T-cell (primary cell): ENCODE data around the gene PCDHGB1. TPM values are rescaled to one million over a fixed set of nuclear protein-coding genes. Genes with fewer than 3 reads are reported as not detected.

Experiments used
- ATAC-seq, 4 experiments: fragments of 200-7000 bp in 3 of 4; fragments of 150-1000 bp in 1 of 4; cut with Tn5 transposase; replicated peaks in 1 of 4; 1 replicate in 3 of 4; 2 replicates in 1 of 4; pipeline ENCODE4 v1.10.0; 2021; ENCODE audit warnings: moderate library complexity in 3 of 4, mild to moderate bottlenecking in 2 of 4, moderate number of reproducible peaks in 1 of 4
- CTCF ChIA-PET, 2 donors: fragments of 300-600 bp; sonication (Branson Sonifier 250); formaldehyde crosslinking; loops; one replicate each; lab custom pipeline; 2022; ENCODE audit warnings: antibody characterized with exemption in 2 of 2; lab: Charles Lee
- POLR2A ChIA-PET, 2 donors: fragments of 300-600 bp; sonication (Branson Sonifier 250); formaldehyde crosslinking; loops; one replicate each; lab custom pipeline; 2022; ENCODE audit warnings: antibody characterized with exemption in 2 of 2; lab: Charles Lee
- DNase-seq, 35 experiments: peaks; one replicate each; pipeline versions ENCODE4 v3.0.0 to v3.0.0-alpha.2; 2013 to 2023
- H3K27ac ChIP-seq: one replicate; pipeline ENCODE4 v1.5.1; 2013; ENCODE audit warnings: low read length
- H3K27me3 ChIP-seq, 2 experiments: replicated peaks in 1 of 2; 1 replicate in 1 of 2; 2 replicates in 1 of 2; pipeline versions ENCODE4 v1.6.1 to v1.7.0; 2013; ENCODE audit warnings: low read length in 1 of 2, mixed read lengths in 1 of 2; ENCODE audit not compliant: control insufficient read depth in 2 of 2, insufficient read depth in 2 of 2; ENCODE audit errors: extremely low read depth in 1 of 2
- H3K36me3 ChIP-seq, 2 donors: 1 replicate in 1 of 2; 2 replicates in 1 of 2; pipeline versions ENCODE4 v1.6.1 to v1.7.0; 2013; ENCODE audit warnings: low read length in 1 of 2; ENCODE audit not compliant: control insufficient read depth in 2 of 2, insufficient read depth in 1 of 2; ENCODE audit errors: extremely low read depth in 1 of 2
- H3K4me1 ChIP-seq, 2 experiments: 1 replicate in 1 of 2; 2 replicates in 1 of 2; pipeline versions ENCODE4 v1.6.1 to v1.7.0; 2013; ENCODE audit warnings: low read length in 2 of 2, mixed read lengths in 1 of 2; ENCODE audit not compliant: insufficient read depth in 2 of 2, control insufficient read depth in 1 of 2; ENCODE audit errors: extremely low read depth in 1 of 2
- H3K4me3 ChIP-seq, 2 donors: 1 replicate in 1 of 2; 2 replicates in 1 of 2; pipeline versions ENCODE4 v1.5.1 to v1.7.0; 2013; ENCODE audit warnings: mild to moderate bottlenecking in 2 of 2, low read length in 1 of 2, moderate library complexity in 1 of 2; ENCODE audit not compliant: control insufficient read depth in 1 of 2; ENCODE audit errors: extremely low read depth in 1 of 2
- H3K9me3 ChIP-seq: 2 replicates; pipeline ENCODE4 v1.7.0; 2013
- H3K27ac Mint-ChIP-seq, 2 donors: one replicate each; pipeline ENCODE4 v1.8.0; 2020 to 2021; ENCODE audit warnings: mild to moderate bottlenecking in 2 of 2, mixed read lengths in 2 of 2
- H3K27me3 Mint-ChIP-seq, 2 donors: one replicate each; pipeline ENCODE4 v1.8.0; 2021 to 2022; ENCODE audit warnings: mixed read lengths in 2 of 2
- H3K36me3 Mint-ChIP-seq: one replicate; pipeline ENCODE4 v1.8.0; 2021; ENCODE audit warnings: mixed read lengths
- H3K4me1 Mint-ChIP-seq, 3 donors: one replicate each; pipeline ENCODE4 v1.8.0; 2020 to 2022; ENCODE audit warnings: mixed read lengths in 3 of 3, mild to moderate bottlenecking in 1 of 3
- H3K4me3 Mint-ChIP-seq, 3 donors: one replicate each; pipeline ENCODE4 v1.8.0; 2020 to 2022; ENCODE audit warnings: mild to moderate bottlenecking in 3 of 3, mixed read lengths in 3 of 3, moderate library complexity in 3 of 3
- H3K9me3 Mint-ChIP-seq, 3 donors: one replicate each; pipeline ENCODE4 v1.8.0; 2020 to 2022; ENCODE audit warnings: mixed read lengths in 3 of 3
- WGBS: methylation state at CpG from one replicate; pipeline ENCODE4 v1.1.5; 2013; ENCODE audit warnings: missing lambda C conversion rate; ENCODE audit not compliant: insufficient coverage; 5-methylcytosine and 5-hydroxymethylcytosine counted together
- total RNA-seq, 35 experiments: library from RNA in 6 of 35; stranded (reverse) in 6 of 35; fragments of 120-200 nt in 1 of 35; gene quantifications; one replicate each; pipeline versions ENCODE4 v1.2.1 to v1.2.4 and lab custom pipeline; 2013 to 2026

The PCDHGB1 gene
- total RNA-seq, 5 donors from 2014 or later (not counting 1 experiment from before 2014, with no cell fraction given) = 0.13 to 0.19 TPM; not detected in 3

DNA sequence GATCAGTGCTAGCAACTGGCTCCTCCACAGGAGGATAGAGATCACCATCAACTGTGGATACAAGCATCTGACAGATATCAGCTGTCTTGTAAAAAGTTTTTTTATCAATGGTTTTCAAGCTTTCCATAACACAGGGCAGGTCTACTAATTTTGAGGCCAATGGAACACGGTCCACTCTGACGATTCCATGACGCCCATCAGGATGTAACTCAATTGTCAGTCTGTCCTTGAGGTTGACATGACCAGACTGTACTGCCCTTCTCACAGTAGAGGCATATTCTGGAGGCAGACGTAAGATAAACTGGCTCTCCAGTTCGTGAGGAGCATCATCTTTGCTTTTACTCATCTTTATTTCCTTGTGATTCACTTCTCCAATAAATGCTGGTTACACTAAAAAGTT lies 30.2 kb upstream of the PCDHGB1 start:
- H3K9me3 ChIP-seq = peaks cover 31% of the 10 kb centered on the region
- H3K27ac ChIP-seq = peak overlapping the region; percentile 98
- peaks cover 56% of the 10 kb centered on the region for H3K36me3 Mint-ChIP-seq
- DNase-seq (no peak), ATAC-seq (no peak)
- CTCF ChIA-PET = interaction anchor here (0.5 to 4.8 kb wide), 29 partner anchors 10 to 604 kb away, joined by 3 to 53 read pairs (median 4); partner anchors contain the start of genes DELE1 (in 1 of the 2), HDAC3 (in 1 of the 2), PCDHB14 (in 1 of the 2) and PCDHGA1 (in 1 of the 2)
- peaks cover 31 to 36% (median 35%) of the 10 kb centered on the region in 3 donors for H3K4me1 Mint-ChIP-seq
- H3K27me3 Mint-ChIP-seq = peaks cover 1 to 2% of the 10 kb centered on the region in 2 donors
- H3K9me3 Mint-ChIP-seq = peaks cover 26 to 46% (median 43%) of the 10 kb centered on the region in 3 donors
- WGBS = 97% methylated on average over 3 of the region's 5 CpGs
- peaks cover 2 to 19% of the 10 kb centered on the region in 2 experiments for H3K4me1 ChIP-seq
- peak overlapping the region; percentile 90 to 98 for H3K4me3 ChIP-seq
- peaks cover 4 to 11% of the 10 kb centered on the region in 2 donors for H3K36me3 ChIP-seq
- H3K4me3 Mint-ChIP-seq = peak overlapping the region; percentile 97 to 99 (median 99)
- H3K27me3 ChIP-seq = no peaks in the 10 kb centered on the region
- POLR2A ChIA-PET = interaction anchor here (0.6 to 2.0 kb wide), 8 partner anchors 10 to 1017 kb away, joined by 3 to 12 read pairs (median 4); partner anchors contain the start of gene PCDHGA1 (in 1 of the 2)
- H3K27ac Mint-ChIP-seq = no peak overlapping the region

GRCh38 chr5:141320225-141321169 lies 29.4 kb upstream of the PCDHGB1 start, which contains the start of gene TAF7:
TSS of gene TAF7 (minus strand) at chr5:141320784. CDS start at chr5:141320044, 740 bp downstream.
- Mint-ChIP-seq H3K27me3 (peaks cover 2 to 3% of the 10 kb centered on the region in 2 donors), H3K4me1 (peaks cover 30 to 35% (median 33%) of the 10 kb centered on the region in 3 donors), H3K27ac (peak within 1 kb of the TSS; percentile 97 to 98), H3K9me3 (peaks cover 18 to 42% (median 35%) of the 10 kb centered on the region in 3 donors), H3K4me3 (peak within 1 kb of the TSS; percentile 97 to 99 (median 99)), H3K36me3 (peaks cover 48% of the 10 kb centered on the region)
- peak; percentile 82 to 96 (median 89) for DNase-seq
- ATAC-seq = peak; percentile 92 to 93 (median 92)
- 3% methylated on average over 54 of the region's 67 CpGs for WGBS
- Histone ChIP-seq H3K36me3 (peaks cover 4 to 11% of the 10 kb centered on the region in 2 donors), H3K4me3 (peak within 1 kb of the TSS; percentile 90 to 98), H3K9me3 (peaks cover 28% of the 10 kb centered on the region), H3K4me1 (peaks cover 2 to 19% of the 10 kb centered on the region in 2 experiments), H3K27me3 (no peaks in the 10 kb centered on the region), H3K27ac (peak within 1 kb of the TSS; percentile 98)
- ChIA-PET POLR2A (interaction anchor here (0.5 to 2.0 kb wide), 11 partner anchors 10 to 1018 kb away, joined by 3 to 12 read pairs (median 4); partner anchors contain the start of gene PCDHGA1 (in 1 of the 2)), CTCF (interaction anchor here (0.5 to 4.8 kb wide), 38 partner anchors 9 to 1961 kb away, joined by 3 to 53 read pairs (median 4); partner anchors contain the start of genes DELE1 (in 1 of the 2), HDAC3 (in 1 of the 2), PCDHB14 (in 1 of the 2) and PCDHGA1 (in 1 of the 2))

DNA sequence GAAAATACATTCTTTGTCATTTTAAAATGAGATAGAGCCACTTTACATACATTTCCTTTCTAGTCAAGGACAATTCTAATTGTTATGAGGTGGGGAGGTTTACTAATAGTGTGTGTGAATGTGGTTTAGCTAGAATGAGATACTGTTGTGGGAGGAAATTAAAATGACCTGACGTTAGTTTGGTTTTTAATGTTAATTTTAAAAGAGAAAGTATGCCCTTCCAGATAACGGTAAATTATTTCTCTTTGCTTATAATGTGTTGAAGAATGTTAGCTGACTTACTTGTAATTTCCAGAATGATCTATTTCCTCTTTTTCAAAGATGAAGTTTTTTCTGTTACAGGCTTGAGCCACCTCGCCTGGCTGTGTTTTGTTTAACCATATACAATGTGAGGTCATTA lies 27.6 kb upstream of the PCDHGB1 start:
- peaks cover 34 to 42% (median 42%) of the 10 kb centered on the region in 3 donors for H3K4me1 Mint-ChIP-seq
- peak overlapping the region in 1 of 3 donors; percentile 97 for H3K4me3 Mint-ChIP-seq
- no peak overlapping the region for H3K27ac Mint-ChIP-seq
- WGBS = no CpG with 5 or more reads among the region's 3 CpGs
- Histone ChIP-seq H3K27ac (no peak overlapping the region), H3K4me1 (peaks cover 2 to 22% of the 10 kb centered on the region in 2 experiments), H3K9me3 (peaks cover 26% of the 10 kb centered on the region), H3K36me3 (peaks cover 4 to 11% of the 10 kb centered on the region in 2 donors), H3K4me3 (no peak overlapping the region), H3K27me3 (peaks cover 0 to 9% of the 10 kb centered on the region in 2 experiments)
- ChIA-PET CTCF (interaction anchor here in 1 of 2 donors (0.6 to 4.8 kb wide), 3 partner anchors 196 to 246 kb away, joined by 3 to 53 read pairs (median 14); no protein-coding TSS in a partner anchor), POLR2A (interaction anchor here in 1 of 2 donors (0.6 kb wide), 1 partner anchor 220 kb away, joined by 3 read pairs; no protein-coding TSS in a partner anchor)
- ATAC-seq (no peak), DNase-seq (no peak)
- peaks cover 12 to 14% of the 10 kb centered on the region in 2 donors for H3K27me3 Mint-ChIP-seq
- H3K9me3 Mint-ChIP-seq = peaks cover 15 to 41% (median 35%) of the 10 kb centered on the region in 3 donors
- peaks cover 45% of the 10 kb centered on the region for H3K36me3 Mint-ChIP-seq

- peaks cover 11 to 13% (median 13%) of the 10 kb centered on the region in 3 donors for H3K4me1 Mint-ChIP-seq
- WGBS = 14% methylated on average over 19 of the region's 27 CpGs
- H3K4me3 Mint-ChIP-seq = peak overlapping the region; percentile 84 to 91 (median 86)
- peaks cover 33 to 48% of the 10 kb centered on the region in 2 donors for H3K27me3 Mint-ChIP-seq
- ATAC-seq = peak; percentile 92 to 95 (median 94)
- Histone ChIP-seq H3K9me3 (peaks cover 8% of the 10 kb centered on the region), H3K4me3 (peak overlapping the region; percentile 45 to 50), H3K27ac (peak overlapping the region; percentile 3), H3K27me3 (peaks cover 6 to 29% of the 10 kb centered on the region in 2 experiments), H3K4me1 (peaks cover 0 to 8% of the 10 kb centered on the region in 2 experiments), H3K36me3 (no peaks in the 10 kb centered on the region)
- ChIA-PET POLR2A (no interaction called here), CTCF (interaction anchor here (0.6 to 2.7 kb wide), 8 partner anchors 9 to 551 kb away, joined by 3 to 11 read pairs (median 4); no protein-coding TSS in a partner anchor)
- peak; percentile 34 to 78 (median 62) for DNase-seq
- H3K36me3 Mint-ChIP-seq = peaks cover 18% of the 10 kb centered on the region
- H3K27ac Mint-ChIP-seq = peak overlapping the region; percentile 92 to 93
- peaks cover 5 to 36% (median 24%) of the 10 kb centered on the region in 3 donors for H3K9me3 Mint-ChIP-seq
These were observed 23.6 kb upstream of the PCDHGB1 start for GRCh38 chr5:141326088-141326854.

DNA sequence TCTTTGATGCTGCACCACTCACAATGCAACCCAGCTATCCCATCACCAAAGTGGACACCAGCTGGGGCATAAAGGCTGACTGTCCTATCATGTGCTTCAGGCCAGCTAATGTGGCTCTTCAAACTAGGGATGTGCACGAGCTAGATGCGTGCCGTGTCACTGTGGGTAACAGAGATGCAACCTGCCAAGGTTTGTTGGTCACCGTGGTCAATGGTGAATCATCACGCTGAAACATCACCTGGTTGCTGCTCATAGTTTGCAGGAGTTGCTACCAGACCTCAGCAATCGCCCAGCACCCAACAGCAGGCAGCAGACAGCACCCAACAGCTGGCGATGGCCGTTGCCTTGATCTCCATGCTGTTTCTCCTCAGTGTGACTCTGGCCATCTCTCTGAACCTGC lies 21.7 kb upstream of the PCDHGB1 start:
- Mint-ChIP-seq H3K9me3 (peaks cover 0 to 36% (median 32%) of the 10 kb centered on the region in 3 donors), H3K4me3 (no peak overlapping the region), H3K4me1 (peaks cover 7 to 13% (median 10%) of the 10 kb centered on the region in 3 donors), H3K27me3 (peaks cover 44 to 63% of the 10 kb centered on the region in 2 donors), H3K27ac (no peak overlapping the region), H3K36me3 (peaks cover 14% of the 10 kb centered on the region)
- Histone ChIP-seq H3K27me3 (peaks cover 8 to 43% of the 10 kb centered on the region in 2 experiments), H3K4me3 (no peak overlapping the region), H3K27ac (no peak overlapping the region), H3K36me3 (no peaks in the 10 kb centered on the region), H3K4me1 (peaks cover 0 to 6% of the 10 kb centered on the region in 2 experiments), H3K9me3 (peaks cover 4% of the 10 kb centered on the region)
- ChIA-PET CTCF (interaction anchor here (0.6 to 3.7 kb wide), 8 partner anchors 9 to 236 kb away, joined by 3 to 28 read pairs (median 4); partner anchors contain the start of gene TAF7 (in 1 of the 2)), POLR2A (no interaction called here)
- ATAC-seq (no peak), DNase-seq (no peak)
- WGBS = 77% methylated on average over 6 of the region's 8 CpGs
